Activated T-helper 1 cell treated with Interleukin-2 at 50 U/mL for 16 hours (primary cell): ENCODE results near the gene SMPD2.

Experiments
- DNase-seq: peaks from one replicate; pipeline ENCODE4 v3.0.0-alpha.2; 2020; ENCODE audit warnings: low read depth

SMPD2 gene

GRCh38 chr6:109485266-109485935 is 44.9 kb downstream of the SMPD2 start:
- no peak for DNase-seq

DNA sequence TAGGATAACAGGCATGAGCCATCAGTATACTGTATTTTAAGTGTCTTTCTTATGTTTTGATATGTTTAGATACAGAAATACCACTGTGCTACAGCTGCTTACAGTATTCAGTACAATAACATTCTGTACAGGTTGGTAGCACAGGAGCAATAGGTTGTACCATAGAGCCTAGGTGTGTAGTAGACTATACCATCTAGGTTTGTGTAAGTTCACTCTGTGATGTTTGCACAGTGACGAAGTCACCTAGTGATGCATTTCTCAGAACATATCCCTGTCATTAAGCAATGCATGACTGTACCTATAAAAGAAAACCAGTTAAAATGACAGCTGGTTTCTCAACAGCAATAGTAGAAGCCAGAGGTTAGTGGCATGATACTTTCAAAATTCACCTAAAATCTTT is 45.5 kb downstream of the SMPD2 start:
- no peak for DNase-seq

DNA sequence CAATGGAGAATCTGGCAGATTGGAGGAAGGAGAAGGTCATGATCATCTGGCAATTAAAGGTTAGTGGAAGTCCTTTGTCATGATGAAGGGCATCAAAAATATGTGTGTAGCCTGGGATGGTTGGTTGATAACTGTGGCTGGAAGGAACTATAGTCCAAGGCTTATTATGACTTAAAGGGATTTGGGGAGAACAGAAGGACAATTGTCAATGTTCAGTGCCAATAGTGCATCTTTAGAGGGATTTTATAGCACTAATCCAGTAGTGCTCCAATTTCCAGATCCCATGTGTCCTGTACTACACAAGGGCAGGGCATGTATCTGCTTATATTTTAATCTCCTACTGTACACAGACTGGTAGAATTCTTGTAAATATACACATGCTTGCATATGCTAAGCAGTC is 47.5 kb downstream of the SMPD2 start:
- no peak for DNase-seq

DNA sequence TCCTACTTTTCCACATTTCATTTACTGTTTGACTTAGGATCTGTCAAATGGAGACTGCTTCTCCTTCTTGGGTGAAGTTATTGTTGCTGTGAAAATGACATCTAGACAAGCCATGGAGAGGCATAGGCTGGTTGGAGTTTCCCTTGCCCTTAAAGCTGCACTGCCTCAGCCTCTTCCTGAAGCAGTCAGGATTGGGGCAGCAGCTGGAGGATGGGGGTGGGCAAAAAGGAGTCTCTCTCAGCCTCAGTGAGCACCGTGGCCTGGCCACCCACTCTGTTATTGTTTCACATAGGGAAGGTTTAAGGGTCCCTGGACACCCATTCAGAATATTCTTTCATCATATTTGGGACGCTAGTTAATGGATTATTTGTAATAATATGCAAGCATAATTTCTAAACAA is 50.2 kb downstream of the SMPD2 start:
- DNase-seq, result no peak

DNA sequence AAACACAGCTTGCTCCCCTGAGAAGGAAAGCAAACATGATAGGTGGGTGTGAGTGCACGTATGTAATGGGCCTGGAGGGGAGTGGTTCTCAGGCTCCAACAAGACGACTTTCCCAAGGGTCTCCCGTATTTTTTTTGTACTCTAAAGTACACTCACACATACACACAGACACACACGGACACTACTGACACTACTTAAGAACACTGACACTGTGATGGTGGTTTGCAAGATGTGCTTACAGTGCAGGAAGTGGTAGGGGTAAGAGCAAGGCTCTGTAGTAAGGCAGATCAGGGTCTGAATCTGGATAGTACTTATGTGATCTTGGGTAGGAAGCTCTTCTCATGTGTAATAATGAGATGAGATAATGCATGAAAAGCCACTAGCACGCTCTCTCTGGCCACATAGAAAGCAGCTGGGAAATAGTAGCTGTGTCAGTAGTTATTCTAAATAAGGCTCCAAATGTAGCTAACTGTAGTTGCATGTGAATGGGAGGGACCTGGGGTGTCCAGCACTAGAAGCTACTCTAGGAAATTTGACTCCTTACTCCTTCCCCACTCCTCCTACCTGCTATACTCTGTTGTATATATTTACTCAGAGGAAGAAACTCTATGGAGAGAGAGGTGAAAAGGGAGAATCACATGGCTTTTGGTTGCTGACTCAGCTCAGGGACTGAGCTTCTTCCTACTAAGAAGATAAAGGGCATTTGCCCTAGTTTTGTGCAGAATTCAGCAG is 50.8 kb downstream of the SMPD2 start:
- DNase-seq, result no peak
